HepG2 (cell line): ENCODE measurements around the gene SYNPO.

Experiments
- ATF6 ChIP-seq: sonication (generic); formaldehyde crosslinking; conservative IDR thresholded peaks from 2 replicates; pipeline ENCODE4 v1.4.0; 2020; ENCODE audit warnings: missing genetic modification reagents
- CEBPB ChIP-seq: IDR thresholded peaks from 2 replicates; pipeline ENCODE4 v1.6.1; 2011; ENCODE audit warnings: low read depth, low read length, improper control_type of control experiment, borderline replicate concordance
- EP300 ChIP-seq, 3 experiments: sonication (generic) in 1 of 3; formaldehyde crosslinking in 1 of 3; IDR thresholded peaks; 2 replicates each; pipeline versions ENCODE4 v1.5.1 to v1.6.1; 2011 to 2020; ENCODE audit warnings: low read depth in 2 of 3, low read length in 2 of 3, borderline replicate concordance in 1 of 3, improper control_type of control experiment in 1 of 3, mild to moderate bottlenecking in 1 of 3, missing genetic modification reagents in 1 of 3, moderate library complexity in 1 of 3
- POLR2AphosphoS5 ChIP-seq: IDR thresholded peaks from 2 replicates; pipeline ENCODE4 v1.6.1; 2012; ENCODE audit warnings: low read depth, low read length
- PRDM10 ChIP-seq: sonication (generic); formaldehyde crosslinking; IDR thresholded peaks from 2 replicates; pipeline ENCODE4 v1.4.0; 2020; ENCODE audit warnings: low read depth, missing genetic modification reagents
- RNF219 ChIP-seq: sonication (generic); formaldehyde crosslinking; IDR thresholded peaks from 2 replicates; pipeline ENCODE4 v1.5.0; 2020; ENCODE audit warnings: mild to moderate bottlenecking, missing genetic modification reagents
- ZBTB26 ChIP-seq: IDR thresholded peaks from 2 replicates; pipeline ENCODE4 v1.6.1; 2016; ENCODE audit warnings: missing compliant biosample characterization, missing genetic modification reagents, borderline replicate concordance
- ZNF207 ChIP-seq: fragments of 450-650 bp; IDR thresholded peaks from 2 replicates; pipeline ENCODE4 v1.6.1; 2016; ENCODE audit warnings: antibody characterized with exemption, borderline replicate concordance
- ZNF589 ChIP-seq: sonication (generic); formaldehyde crosslinking; conservative IDR thresholded peaks from 2 replicates; pipeline ENCODE4 v1.8.0; 2022; ENCODE audit warnings: mild to moderate bottlenecking, moderate library complexity, missing genetic modification reagents
- ZNF75D ChIP-seq: sonication (generic); formaldehyde crosslinking; IDR thresholded peaks from 2 replicates; pipeline ENCODE4 v1.8.1; 2023; ENCODE audit warnings: missing genetic modification reagents, mild to moderate bottlenecking, borderline replicate concordance

- TF ChIP-seq PRDM10 (no peak), POLR2AphosphoS5 (no peak), ATF6 (CRISPR knock-in tag) (no peak), ZBTB26 (no peak), CEBPB (no peak), ZNF75D (no peak), ZNF207 (no peak), ZNF589 (CRISPR knock-in tag) (no peak), RNF219 (CRISPR knock-in tag) (no peak), EP300 (IDR thresholded peaks at IDR 0.05; ENCODE audit: low read depth in 2 of 2, low read length in 2 of 2) (no peak), EP300 (CRISPR knock-in tag; IDR thresholded peaks at IDR 0.05; ENCODE audit: borderline replicate concordance) (no peak)
Observed at GRCh38 chr5:150670275-150670947, 30.0 kb downstream of the SYNPO start.
